Stomach (tissue), 4 donors: ENCODE measurements around the gene CACNA1H.

ENCODE experiments used
- CTCF ChIP-seq, 7 experiments: fragments of 450-650 bp in 4 of 7; fragments of 200-600 bp in 3 of 7; sonication (generic) in 3 of 7; IDR thresholded peaks; one replicate each; pipeline ENCODE4 v1.5.1; 2016 to 2019; ENCODE audit warnings: antibody characterized with exemption in 7 of 7, control low read depth in 2 of 7, mild to moderate bottlenecking in 1 of 7
- POLR2A ChIP-seq, 4 donors: fragments of 450-650 bp; IDR thresholded peaks; one replicate each; pipeline ENCODE4 v1.6.1; 2016; ENCODE audit warnings: antibody characterized with exemption in 4 of 4, control low read depth in 2 of 4, mild to moderate bottlenecking in 1 of 4, moderate library complexity in 1 of 4

GRCh38 chr16:1130382-1130781, 22.5 kb upstream of the CACNA1H start:
- TF ChIP-seq POLR2A (IDR thresholded peaks at IDR 0.05) (no peak), CTCF (IDR thresholded peaks at IDR 0.05) (no peak)
